Measurements from ENCODE around the gene PRICKLE4.

Gene PRICKLE4

DNA sequence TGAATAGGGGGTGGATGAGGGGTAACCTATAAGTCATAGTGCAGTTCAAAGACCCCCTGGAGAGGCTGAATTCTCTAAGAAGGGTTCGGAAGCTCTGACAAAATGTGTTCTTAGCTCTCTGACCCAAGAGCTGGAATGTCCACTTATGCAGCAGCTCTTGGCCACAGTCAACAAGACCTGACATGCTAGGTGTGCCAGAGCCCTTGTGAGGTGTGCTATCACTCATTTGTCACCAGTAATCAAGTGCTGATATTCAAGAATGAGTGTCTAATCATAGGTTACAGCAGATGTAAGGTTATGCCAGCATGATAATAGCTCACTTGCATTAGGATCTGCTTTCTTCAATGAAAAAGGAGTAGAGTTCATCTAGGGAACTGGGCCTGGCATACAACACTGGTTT is 35.0 kb downstream of the PRICKLE4 start:
- TF ChIP-seq, protein P1, sequence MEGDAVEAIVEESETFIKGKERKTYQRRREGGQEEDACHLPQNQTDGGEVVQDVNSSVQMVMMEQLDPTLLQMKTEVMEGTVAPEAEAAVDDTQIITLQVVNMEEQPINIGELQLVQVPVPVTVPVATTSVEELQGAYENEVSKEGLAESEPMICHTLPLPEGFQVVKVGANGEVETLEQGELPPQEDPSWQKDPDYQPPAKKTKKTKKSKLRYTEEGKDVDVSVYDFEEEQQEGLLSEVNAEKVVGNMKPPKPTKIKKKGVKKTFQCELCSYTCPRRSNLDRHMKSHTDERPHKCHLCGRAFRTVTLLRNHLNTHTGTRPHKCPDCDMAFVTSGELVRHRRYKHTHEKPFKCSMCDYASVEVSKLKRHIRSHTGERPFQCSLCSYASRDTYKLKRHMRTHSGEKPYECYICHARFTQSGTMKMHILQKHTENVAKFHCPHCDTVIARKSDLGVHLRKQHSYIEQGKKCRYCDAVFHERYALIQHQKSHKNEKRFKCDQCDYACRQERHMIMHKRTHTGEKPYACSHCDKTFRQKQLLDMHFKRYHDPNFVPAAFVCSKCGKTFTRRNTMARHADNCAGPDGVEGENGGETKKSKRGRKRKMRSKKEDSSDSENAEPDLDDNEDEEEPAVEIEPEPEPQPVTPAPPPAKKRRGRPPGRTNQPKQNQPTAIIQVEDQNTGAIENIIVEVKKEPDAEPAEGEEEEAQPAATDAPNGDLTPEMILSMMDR (IDR thresholded peaks at IDR 0.05; ENCODE audit: borderline replicate concordance, insufficient read depth, low read depth, low read length) = no peak
- no peak overlapping the region for H3K4me3 ChIP-seq (ENCODE audit: low read depth, low read length)

DNA sequence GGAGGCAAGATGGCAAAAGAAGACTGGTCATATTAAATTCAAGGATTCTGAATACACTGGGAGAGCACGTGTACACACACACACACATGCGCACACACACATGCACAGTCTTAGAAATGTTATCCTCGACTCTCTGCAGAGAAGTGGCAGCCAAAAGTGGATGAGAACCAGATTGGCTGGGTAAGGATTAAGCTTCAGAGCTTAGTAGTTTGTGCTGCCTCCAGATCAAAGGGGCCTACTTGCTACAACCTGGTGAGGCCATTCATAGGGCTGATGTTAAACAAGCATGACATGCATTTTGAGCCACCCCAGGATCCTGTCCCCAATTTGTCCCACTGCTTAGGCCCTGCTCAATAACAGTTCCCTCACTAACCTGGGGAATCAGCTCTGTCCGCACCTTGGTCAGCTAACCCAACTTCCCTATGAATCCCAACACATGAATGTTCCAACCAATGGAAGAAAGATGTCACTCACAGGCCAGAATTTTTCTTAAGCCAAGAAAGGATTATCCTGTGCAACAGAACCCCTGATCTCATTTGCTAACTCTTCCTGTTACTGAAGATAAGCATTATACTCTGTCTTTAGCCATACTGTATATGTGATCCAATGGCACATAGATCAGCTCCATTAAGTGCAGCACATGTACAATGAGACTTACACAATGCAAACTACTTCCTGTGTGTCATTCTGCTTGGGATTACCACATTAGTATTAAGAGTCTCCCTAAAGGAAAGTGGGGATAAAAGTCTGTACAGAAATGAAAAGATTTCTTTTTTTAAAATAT is 37.9 kb downstream of the PRICKLE4 start:
- TF ChIP-seq, protein P1 (IDR thresholded peaks at IDR 0.05; ENCODE audit: borderline replicate concordance, insufficient read depth, low read depth, low read length) = no peak
- no peak overlapping the region for H3K4me3 ChIP-seq (ENCODE audit: low read depth, low read length)

DNA sequence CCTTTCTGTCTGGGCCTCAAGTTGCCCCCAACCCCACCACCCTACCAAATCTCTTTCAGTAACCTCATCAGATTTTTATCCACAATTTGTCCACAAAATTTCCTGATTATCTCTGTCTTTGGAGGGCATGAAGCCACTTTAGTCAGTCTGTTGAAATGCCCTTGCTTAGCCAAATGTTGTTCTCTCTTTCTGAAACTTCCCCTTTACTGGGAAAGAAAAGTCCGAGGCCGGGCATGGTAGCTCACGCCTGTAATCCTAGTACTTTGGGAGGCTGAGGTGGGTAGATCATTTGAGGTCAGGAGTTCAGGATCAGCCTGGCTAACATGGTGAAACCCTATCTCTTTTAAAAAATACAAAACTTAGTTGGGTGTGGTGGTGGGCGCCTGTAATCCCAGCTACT is 40.7 kb downstream of the PRICKLE4 start:
- TF ChIP-seq, protein P1 (IDR thresholded peaks at IDR 0.05; ENCODE audit: borderline replicate concordance, insufficient read depth, low read depth, low read length) = no peak

DNA sequence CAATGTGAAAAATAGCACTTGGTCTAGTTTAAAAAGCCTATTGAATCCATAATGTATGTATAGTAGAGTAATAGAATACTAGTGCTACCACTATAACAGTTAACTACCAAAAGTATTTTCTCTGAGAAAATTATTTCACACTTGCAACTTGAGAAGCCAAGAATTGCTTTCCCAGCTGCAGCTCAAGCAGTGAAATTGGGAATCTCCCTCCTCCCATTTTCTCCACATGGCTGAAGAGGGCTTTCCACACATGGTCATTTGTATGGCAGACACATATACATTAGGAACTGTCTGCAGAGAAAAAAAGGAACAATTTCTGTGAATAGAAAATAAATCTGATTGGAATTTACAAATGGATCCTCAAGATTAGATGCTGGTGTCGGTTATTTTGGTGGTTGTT is 41.4 kb downstream of the PRICKLE4 start:
- no peak overlapping the region for H3K4me3 ChIP-seq (ENCODE audit: low read depth, low read length)
- TF ChIP-seq, protein P1 (IDR thresholded peaks at IDR 0.05; ENCODE audit: borderline replicate concordance, insufficient read depth, low read depth, low read length) = no peak

More for the DNA sequence above, 40.7 kb downstream of the PRICKLE4 start:
- no peak overlapping the region for H3K4me3 ChIP-seq (ENCODE audit: low read depth, low read length)

DNA sequence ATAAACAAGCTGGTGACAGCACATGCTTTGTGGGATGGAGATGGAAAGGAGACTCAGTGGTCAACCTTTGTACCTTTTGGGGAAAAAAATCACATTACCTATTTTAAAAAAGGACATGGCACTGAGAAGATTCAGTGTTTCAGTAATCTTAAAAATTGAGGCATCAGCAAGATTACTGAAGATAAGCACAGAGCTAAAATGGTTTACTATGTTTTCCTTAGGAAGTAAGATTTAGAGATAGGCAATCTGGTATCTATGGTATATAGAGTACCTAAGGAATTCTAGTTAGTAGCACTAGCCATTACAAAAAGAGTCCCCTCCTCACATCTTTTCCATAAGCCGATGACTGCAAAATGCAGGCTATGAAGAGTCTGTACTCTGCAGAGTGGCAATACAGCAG is 42.6 kb downstream of the PRICKLE4 start:
- TF ChIP-seq, protein P1 (IDR thresholded peaks at IDR 0.05; ENCODE audit: borderline replicate concordance, insufficient read depth, low read depth, low read length) = no peak
- H3K4me3 ChIP-seq (ENCODE audit: low read depth, low read length) = no peak overlapping the region

DNA sequence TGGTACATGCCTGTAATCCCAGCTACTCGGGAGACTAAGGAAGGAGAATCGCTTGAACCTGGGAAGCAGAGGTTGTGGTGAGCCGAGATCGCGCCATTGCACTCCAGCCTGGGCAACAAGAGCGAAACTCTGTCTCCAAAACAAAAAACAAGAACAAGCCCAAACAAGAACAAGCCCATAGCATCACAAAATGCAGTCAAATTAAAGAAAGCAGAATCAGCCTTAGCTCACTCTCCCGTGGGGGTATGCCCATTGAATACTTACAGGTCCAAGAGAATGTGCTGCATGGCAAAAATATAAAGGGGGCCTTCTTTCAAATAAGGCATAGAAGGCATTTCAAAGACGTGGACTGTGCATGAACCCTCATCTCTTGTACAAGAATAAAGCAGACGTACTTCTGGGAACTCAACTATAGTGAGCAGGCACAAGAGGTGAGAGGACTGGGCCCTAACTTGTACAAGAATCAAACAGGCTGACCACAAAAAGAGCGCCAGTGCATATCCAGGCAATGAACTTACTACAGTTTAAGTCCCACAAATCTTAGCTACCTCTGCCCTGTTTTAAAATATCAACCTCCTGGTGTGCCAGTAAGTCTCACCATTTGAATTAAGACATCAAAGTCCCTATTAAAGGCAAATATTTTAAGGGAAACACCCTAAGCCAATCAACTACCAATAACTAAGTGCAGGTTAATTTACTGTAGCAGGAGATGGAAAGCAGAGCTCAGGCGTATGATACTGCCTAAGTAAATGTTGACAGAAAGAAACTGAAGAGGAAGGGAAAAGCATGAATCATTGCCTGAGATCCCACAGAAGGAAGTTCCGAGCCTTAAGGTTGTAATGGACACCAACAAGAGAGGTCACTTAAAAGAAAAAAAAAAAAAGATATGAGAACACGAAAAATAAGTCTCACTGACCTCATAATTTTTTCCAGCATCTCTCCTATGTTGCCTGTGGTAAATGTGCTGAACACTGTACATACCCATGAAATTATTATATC is 44.3 kb downstream of the PRICKLE4 start:
- H3K4me3 ChIP-seq (ENCODE audit: low read depth, low read length) = no peak overlapping the region
- TF ChIP-seq, protein P1 (IDR thresholded peaks at IDR 0.05; ENCODE audit: borderline replicate concordance, insufficient read depth, low read depth, low read length) = no peak

All from GM12875 (cell line).